GM19193 (cell line): ENCODE data around the gene MLLT10.

Experiments used
- POLR2A ChIP-seq: IDR thresholded peaks from 4 replicates; pipeline ENCODE4 v1.6.1; 2011; ENCODE audit not compliant: insufficient read depth, insufficient read length; ENCODE audit errors: extremely low read depth

Gene MLLT10

GRCh38 chr10:21732067-21732772 is 198.2 kb downstream of the MLLT10 start:
- TF ChIP-seq POLR2A, result no peak

GRCh38 chr10:21733710-21734109 is 199.7 kb downstream of the MLLT10 start:
- TF ChIP-seq POLR2A, result no peak

- no peak for TF ChIP-seq POLR2A
These were observed 203.1 kb downstream of the MLLT10 start for GRCh38 chr10:21737106-21737505.

GRCh38 chr10:21740989-21741388 is 207.0 kb downstream of the MLLT10 start:
- no peak for TF ChIP-seq POLR2A

- no peak for TF ChIP-seq POLR2A
These were observed 208.8 kb downstream of the MLLT10 start for GRCh38 chr10:21742740-21743412.

GRCh38 chr10:21744223-21744622 is 210.2 kb downstream of the MLLT10 start:
- TF ChIP-seq POLR2A, result no peak

GRCh38 chr10:21746118-21746517 is 212.1 kb downstream of the MLLT10 start:
- TF ChIP-seq POLR2A, result no peak

- TF ChIP-seq POLR2A, result no peak
These were observed 213.8 kb downstream of the MLLT10 start for GRCh38 chr10:21747809-21748208.

- TF ChIP-seq POLR2A, result no peak
These were observed 215.8 kb downstream of the MLLT10 start for GRCh38 chr10:21749788-21750187.

GRCh38 chr10:21750424-21750823 is 216.4 kb downstream of the MLLT10 start:
- no peak for TF ChIP-seq POLR2A

- no peak for TF ChIP-seq POLR2A
These were observed 217.6 kb downstream of the MLLT10 start for GRCh38 chr10:21751341-21752310.

GRCh38 chr10:21753497-21754270 is 219.7 kb downstream of the MLLT10 start:
- no peak for TF ChIP-seq POLR2A

GRCh38 chr10:21754410-21755011 is 220.5 kb downstream of the MLLT10 start:
- TF ChIP-seq POLR2A, result no peak

- TF ChIP-seq POLR2A, result no peak
These were observed 222.7 kb downstream of the MLLT10 start for GRCh38 chr10:21756707-21757106.
